Thoracic aorta (tissue), 2 donors: ENCODE measurements around the gene TMEM179. TPM values are rescaled to one million over a fixed set of nuclear protein-coding genes. Genes with fewer than 3 reads are reported as not detected.

ENCODE experiments used
- ATAC-seq: fragments of 150-250 bp; one replicate; pipeline ENCODE4 v1.8.0; 2017; ENCODE audit warnings: low read depth; ENCODE audit not compliant: insufficient number of reproducible peaks, low FRiP score
- DNase-seq: peaks from one replicate; pipeline ENCODE4 v3.0.0-alpha.2; 2020; ENCODE audit warnings: low spot score
- H3K27ac ChIP-seq, 2 donors: fragments of 200-600 bp; sonication (generic); 1 replicate in 1 of 2; 2 replicates in 1 of 2; pipeline ENCODE4 v1.5.1; 2016; ENCODE audit warnings: mild to moderate bottlenecking in 2 of 2, moderate library complexity in 2 of 2
- H3K27me3 ChIP-seq: fragments of 200-600 bp; sonication (generic); replicated peaks from 2 replicates; pipeline ENCODE4 v1.6.0; 2016; ENCODE audit warnings: mild to moderate bottlenecking; ENCODE audit not compliant: insufficient read depth
- H3K36me3 ChIP-seq: fragments of 200-600 bp; sonication (generic); one replicate; pipeline ENCODE4 v1.5.1; 2016
- H3K4me1 ChIP-seq, 2 donors: fragments of 200-600 bp; sonication (generic); 1 replicate in 1 of 2; 2 replicates in 1 of 2; pipeline versions ENCODE4 v1.5.1 to v1.6.0; 2016; ENCODE audit warnings: low read depth in 2 of 2, mild to moderate bottlenecking in 1 of 2; ENCODE audit not compliant: control insufficient read depth in 1 of 2
- H3K4me3 ChIP-seq: fragments of 200-600 bp; sonication (generic); 2 replicates; pipeline ENCODE4 v1.5.1; 2016; ENCODE audit warnings: mild to moderate bottlenecking
- H3K9me3 ChIP-seq: fragments of 200-600 bp; sonication (generic); 2 replicates; pipeline ENCODE4 v1.5.1; 2016
- CTCF ChIP-seq: fragments of 200-600 bp; sonication (generic); IDR thresholded peaks from one replicate; pipeline ENCODE4 v1.5.1; 2019; ENCODE audit warnings: antibody characterized with exemption
- total RNA-seq, 2 donors: library from RNA; depleted of rRNA; stranded (reverse); fragments of >200 nt; gene quantifications; one replicate each; pipeline versions ENCODE4 v1.1.0 to v1.2.3, GENCODE V29; 2016

The TMEM179 gene
- total RNA-seq, 2 donors from 2014 or later, result not detected

- DNase-seq (no peak), ATAC-seq (no peak)
- Histone ChIP-seq H3K4me3 (no peak overlapping the region), H3K36me3 (no peaks in the 10 kb centered on the region), H3K27ac (no peak overlapping the region), H3K27me3 (no peaks in the 10 kb centered on the region), H3K9me3 (no peaks in the 10 kb centered on the region), H3K4me1 (peaks cover 0 to 3% of the 10 kb centered on the region in 2 donors)
- no peak for TF ChIP-seq CTCF
These were observed 31.9 kb downstream of the TMEM179 start for GRCh38 chr14:104572668-104573067.

GRCh38 chr14:104572024-104572626 lies 32.4 kb downstream of the TMEM179 start:
- ATAC-seq, result no peak
- Histone ChIP-seq H3K4me1 (no peaks in the 10 kb centered on the region), H3K4me3 (no peak overlapping the region), H3K27me3 (no peaks in the 10 kb centered on the region), H3K9me3 (no peaks in the 10 kb centered on the region), H3K36me3 (no peaks in the 10 kb centered on the region), H3K27ac (no peak overlapping the region)
- no peak for DNase-seq
- TF ChIP-seq CTCF, result no peak

GRCh38 chr14:104571246-104571645 lies 33.3 kb downstream of the TMEM179 start:
- ATAC-seq (no peak), DNase-seq (no peak)
- Histone ChIP-seq H3K4me3 (no peak overlapping the region), H3K27me3 (no peaks in the 10 kb centered on the region), H3K9me3 (no peaks in the 10 kb centered on the region), H3K36me3 (no peaks in the 10 kb centered on the region), H3K27ac (no peak overlapping the region), H3K4me1 (no peaks in the 10 kb centered on the region)
- no peak for TF ChIP-seq CTCF

- no peak overlapping the region for H3K27ac ChIP-seq
- no peaks in the 10 kb centered on the region for H3K4me1 ChIP-seq
- no peak overlapping the region for H3K4me3 ChIP-seq
- H3K36me3 ChIP-seq, result no peaks in the 10 kb centered on the region
- no peaks in the 10 kb centered on the region for H3K9me3 ChIP-seq
- TF ChIP-seq CTCF, result no peak
- DNase-seq (no peak), ATAC-seq (no peak)
- H3K27me3 ChIP-seq, result no peaks in the 10 kb centered on the region
These were observed 35.1 kb downstream of the TMEM179 start for GRCh38 chr14:104569435-104569834.

GRCh38 chr14:104568620-104569019 lies 36.0 kb downstream of the TMEM179 start:
- Histone ChIP-seq H3K27ac (no peak overlapping the region), H3K4me1 (peaks cover 0 to 5% of the 10 kb centered on the region in 2 donors), H3K27me3 (no peaks in the 10 kb centered on the region), H3K36me3 (no peaks in the 10 kb centered on the region), H3K4me3 (no peak overlapping the region), H3K9me3 (no peaks in the 10 kb centered on the region)
- ATAC-seq (no peak), DNase-seq (no peak)
- TF ChIP-seq CTCF, result no peak
